Stomach (tissue), 4 donors: ENCODE data around the gene VDAC1.

Experiments
- CTCF ChIP-seq, 7 experiments: fragments of 450-650 bp in 4 of 7; fragments of 200-600 bp in 3 of 7; sonication (generic) in 3 of 7; IDR thresholded peaks; one replicate each; pipeline ENCODE4 v1.5.1; 2016 to 2019; ENCODE audit warnings: antibody characterized with exemption in 7 of 7, control low read depth in 2 of 7, mild to moderate bottlenecking in 1 of 7
- EP300 ChIP-seq: sonication (generic); formaldehyde crosslinking; IDR thresholded peaks from one replicate; pipeline ENCODE4 v1.6.1; 2017; ENCODE audit warnings: antibody characterized with exemption
- POLR2A ChIP-seq, 4 donors: fragments of 450-650 bp; IDR thresholded peaks; one replicate each; pipeline ENCODE4 v1.6.1; 2016; ENCODE audit warnings: antibody characterized with exemption in 4 of 4, control low read depth in 2 of 4, mild to moderate bottlenecking in 1 of 4, moderate library complexity in 1 of 4
- POLR2AphosphoS5 ChIP-seq, 3 donors: sonication (generic); formaldehyde crosslinking; IDR thresholded peaks; one replicate each; pipeline ENCODE4 v1.6.1; 2016; ENCODE audit warnings: antibody characterized with exemption in 3 of 3

GRCh38 chr5:133938929-133939328, 65.8 kb downstream of the VDAC1 start:
- TF ChIP-seq POLR2A (IDR thresholded peaks at IDR 0.05) (no peak), CTCF (IDR thresholded peaks at IDR 0.05) (no peak), POLR2AphosphoS5 (IDR thresholded peaks at IDR 0.05) (no peak), EP300 (no peak)
